GM18909 (cell line): ENCODE data around the gene COBLL1.

Experiments
- ATAC-seq: cut with Tn5 transposase; IDR thresholded peaks from one replicate; pipeline ENCODE4 v1.9.1; 2021; ENCODE audit warnings: mild to moderate bottlenecking; ENCODE audit not compliant: unreplicated experiment, poor library complexity

COBLL1 gene

DNA sequence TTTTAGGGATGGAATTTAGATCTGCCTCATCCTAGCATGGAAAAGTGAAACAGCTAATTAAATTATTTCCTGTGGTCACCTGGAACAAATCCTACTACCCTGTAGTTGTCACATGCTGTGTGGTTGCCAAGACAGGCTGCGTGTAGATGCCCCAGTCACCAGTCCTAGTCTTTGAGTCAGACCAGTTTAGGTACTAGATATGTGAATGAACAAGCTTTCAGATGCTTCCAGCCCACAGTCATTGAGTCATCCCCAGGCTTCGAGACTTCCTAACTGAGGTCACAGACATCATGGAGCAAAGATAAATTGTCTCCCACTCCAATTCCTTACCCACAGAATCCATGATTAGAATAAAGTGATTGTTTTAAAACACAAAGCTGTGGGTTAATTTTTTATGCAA, 184.5 kb downstream of the COBLL1 start:
- ATAC-seq = no peak

DNA sequence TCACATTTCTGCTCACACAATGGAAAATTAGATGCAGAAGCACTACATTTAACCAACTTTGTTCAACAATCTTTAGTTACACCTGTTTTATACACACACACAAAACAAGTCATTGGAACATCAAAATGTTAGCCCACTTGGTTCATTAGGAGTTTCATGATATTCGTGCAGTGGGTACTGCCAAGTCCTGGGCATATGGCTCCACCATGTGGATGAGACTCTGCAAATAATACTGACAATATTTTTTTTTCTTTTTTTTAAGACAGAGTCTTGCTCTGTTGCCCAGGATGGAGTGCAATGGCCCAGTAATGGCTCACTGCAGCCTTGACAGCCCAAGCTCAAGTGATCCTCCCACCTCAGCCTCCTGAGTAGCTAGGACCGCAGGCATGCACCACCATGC, 185.9 kb downstream of the COBLL1 start:
- no peak for ATAC-seq

DNA sequence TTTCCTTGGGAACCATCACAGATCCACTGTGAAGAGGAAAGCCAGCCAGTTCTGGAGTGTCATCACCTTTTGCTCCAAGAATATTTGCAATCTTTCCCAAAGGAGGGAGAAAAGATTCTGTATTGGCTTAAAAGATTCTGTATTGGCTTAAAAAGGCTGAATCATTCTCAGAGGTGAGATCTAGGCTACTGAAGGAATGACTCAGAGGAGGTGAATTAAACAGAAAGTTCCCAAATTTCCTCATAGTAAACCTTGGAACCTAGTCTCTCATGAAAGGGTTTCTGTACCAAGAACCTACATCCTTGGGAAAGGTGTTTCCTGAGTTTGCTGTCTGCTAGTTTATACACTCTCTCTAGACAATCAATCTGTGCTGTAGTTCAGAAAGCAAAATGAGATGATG, 186.3 kb downstream of the COBLL1 start:
- ATAC-seq = no peak

DNA sequence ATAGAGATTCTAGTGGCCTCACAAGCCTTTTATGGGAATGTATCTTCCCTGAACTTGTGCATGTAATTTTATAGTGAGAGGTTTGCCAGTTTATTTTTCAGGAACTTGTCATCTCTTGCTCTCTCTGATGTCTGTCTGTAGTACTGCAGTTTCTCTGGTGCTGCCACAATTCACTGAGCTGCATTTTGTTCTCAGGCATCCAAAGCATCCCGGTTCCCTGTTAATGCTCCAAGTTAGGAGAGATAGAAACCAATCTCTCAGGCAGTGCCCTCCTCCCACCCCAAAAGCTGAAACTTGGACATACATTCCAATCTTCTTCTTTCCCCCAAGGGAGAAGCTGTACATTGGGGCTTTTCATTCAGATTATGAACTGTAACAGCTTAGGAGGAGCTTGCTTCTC, 190.3 kb downstream of the COBLL1 start:
- no peak for ATAC-seq

DNA sequence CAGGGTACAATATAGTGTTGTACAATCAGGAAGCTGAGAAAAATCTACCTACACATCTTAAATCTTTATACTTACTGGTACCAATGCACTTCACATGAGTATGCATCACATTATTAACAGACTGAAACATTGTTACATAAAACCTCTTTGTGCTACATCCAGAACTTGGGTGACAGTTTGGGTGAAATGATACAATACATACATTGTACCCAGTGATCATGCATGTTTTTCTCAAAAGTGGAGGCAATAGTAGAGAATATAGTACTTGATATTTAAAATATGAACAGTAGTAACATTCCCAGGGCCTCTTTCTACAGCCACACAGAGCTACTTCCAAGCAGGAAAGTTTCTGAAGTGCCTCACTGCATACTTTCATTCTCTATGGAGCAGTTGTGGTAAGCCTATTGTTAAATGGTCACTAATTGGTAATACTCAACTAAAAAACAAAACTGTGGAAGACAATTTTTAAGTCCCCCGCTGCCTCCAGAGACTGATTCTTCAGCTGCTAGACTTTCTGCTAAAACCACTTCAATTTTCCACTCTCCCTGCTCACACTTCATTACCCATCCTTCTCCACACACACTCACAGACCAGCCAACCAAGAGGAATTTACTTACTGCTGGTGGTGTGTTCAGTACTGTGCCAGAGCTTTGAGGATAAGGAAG, 197.5 kb downstream of the COBLL1 start:
- ATAC-seq = no peak

DNA sequence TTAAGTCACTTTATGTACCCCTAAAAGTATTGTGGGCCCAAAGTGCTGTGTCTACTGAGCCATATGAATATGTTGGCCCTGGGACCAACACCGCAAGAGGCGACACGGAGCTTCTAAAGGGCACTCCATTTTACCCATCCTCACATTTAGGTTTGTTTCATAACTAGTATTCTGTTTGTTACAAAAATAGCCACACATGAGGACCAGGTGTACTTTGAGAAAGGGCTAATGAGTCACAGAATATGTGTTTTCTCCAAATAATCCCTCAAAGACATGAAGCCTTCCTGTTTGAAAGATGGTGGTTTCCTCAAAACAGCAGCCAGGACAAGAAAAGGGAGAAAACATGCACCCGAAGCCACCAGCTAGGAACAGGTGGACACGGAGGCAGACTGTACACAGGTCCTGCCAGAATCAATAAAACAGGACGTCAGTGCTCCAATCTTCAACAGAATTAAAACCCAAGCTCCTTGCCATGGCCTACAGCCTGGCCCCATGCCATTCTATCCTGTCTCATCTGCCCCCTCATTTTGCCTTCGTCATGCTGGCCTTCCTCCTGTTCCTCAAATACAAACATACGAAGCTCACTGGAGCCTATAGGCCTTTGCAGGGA, 198.6 kb downstream of the COBLL1 start:
- ATAC-seq = no peak

DNA sequence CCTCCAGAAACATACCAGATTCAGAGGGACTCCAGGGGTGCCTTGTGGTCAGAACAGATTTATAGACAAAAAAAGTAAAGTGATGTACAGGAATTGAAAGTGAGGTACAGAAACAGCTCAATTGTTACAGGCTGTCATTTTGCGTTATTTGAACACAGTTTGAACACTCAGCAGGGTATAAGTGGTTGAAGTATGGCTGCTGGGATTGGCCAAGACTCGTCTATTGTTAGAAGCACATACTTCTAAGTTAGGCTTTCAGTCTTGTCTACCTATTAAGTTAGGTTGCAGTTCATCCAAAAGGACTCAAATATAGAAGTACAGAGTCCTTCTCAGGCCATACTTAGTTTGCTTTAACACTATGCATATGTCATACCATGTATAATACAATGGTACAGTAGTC, 199.4 kb downstream of the COBLL1 start:
- no peak for ATAC-seq
